GM19193 (cell line): ENCODE measurements around the gene POLR2A.
A peak's percentile ranks its signal among the peaks of the same experiment; 100 is the strongest.
"Not testable (repeated sequence)": the region's sequence is repeated elsewhere in the genome, so short reads cannot be mapped to it uniquely, and the experiment has no call there.

ENCODE experiments used
- POLR2A ChIP-seq: IDR thresholded peaks from 4 replicates; pipeline ENCODE4 v1.6.1; 2011; ENCODE audit not compliant: insufficient read depth, insufficient read length; ENCODE audit errors: extremely low read depth

POLR2A gene

DNA sequence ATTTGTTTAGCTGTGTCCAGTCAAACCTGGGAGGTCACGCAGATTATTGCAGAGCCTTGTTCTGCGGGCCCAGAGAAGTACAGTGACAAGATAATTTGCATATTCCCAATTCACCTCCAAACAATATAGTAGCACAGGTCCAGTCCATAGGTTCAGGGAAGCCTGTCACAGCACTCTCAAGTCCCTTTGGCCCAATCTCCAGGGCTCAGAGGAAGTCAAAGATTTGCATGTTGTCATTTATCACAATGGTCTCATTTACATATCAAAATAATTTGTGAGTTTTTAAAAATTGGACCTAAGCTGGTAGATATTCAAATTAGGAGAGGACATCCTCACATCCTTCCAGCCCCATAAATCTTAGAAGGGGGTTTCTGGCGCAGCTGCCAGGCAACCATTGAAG is 16.7 kb upstream of the POLR2A start:
- TF ChIP-seq POLR2A, result no peak

DNA sequence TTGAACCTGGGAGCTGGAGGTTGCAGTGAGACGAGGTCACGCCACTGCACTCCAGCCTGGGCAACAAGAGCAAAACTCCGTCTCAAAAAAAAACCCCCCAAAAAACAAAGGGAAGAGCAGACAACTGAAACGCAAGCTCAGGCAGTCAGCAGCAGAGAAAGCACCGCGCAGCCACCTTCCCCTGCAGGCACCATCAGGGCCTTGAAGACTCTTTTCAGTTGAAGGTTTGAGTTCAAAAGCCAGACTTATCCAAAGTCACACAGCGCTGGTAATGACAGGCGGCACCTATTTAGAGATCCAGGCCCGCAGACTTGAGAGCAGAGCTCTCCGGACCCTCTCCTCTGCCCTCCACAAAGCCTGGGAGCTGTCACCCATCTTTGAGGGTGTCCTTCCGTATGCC is 15.9 kb upstream of the POLR2A start:
- no peak for TF ChIP-seq POLR2A

DNA sequence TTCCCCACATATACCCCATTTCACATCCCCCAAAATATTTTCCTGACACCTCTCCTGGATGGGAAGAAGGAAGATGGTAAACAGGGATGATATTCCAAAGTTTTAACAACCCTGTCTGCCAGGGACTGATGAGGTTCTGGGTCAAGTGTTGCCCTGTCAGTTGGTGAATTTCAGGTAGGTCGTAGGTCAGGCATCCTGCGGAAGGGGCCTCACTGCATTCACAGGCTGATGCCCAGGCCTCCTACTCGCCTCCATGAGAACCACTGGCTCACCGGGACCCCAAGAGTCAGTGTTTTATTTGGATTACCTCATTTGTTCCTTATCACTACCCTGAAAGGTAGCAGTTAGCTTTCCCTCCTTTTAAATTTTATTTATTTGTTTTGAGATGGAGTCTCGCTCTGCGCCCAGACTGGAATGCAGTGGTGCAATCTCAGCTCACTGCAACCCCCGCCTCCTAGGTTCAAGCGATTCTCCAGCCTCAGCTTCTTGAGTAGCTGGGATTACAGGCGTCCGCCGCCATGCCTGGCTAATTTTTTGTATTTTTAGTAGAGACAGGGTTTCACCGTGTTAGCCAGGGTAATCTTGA is 15.3 kb upstream of the POLR2A start:
- no peak for TF ChIP-seq POLR2A

DNA sequence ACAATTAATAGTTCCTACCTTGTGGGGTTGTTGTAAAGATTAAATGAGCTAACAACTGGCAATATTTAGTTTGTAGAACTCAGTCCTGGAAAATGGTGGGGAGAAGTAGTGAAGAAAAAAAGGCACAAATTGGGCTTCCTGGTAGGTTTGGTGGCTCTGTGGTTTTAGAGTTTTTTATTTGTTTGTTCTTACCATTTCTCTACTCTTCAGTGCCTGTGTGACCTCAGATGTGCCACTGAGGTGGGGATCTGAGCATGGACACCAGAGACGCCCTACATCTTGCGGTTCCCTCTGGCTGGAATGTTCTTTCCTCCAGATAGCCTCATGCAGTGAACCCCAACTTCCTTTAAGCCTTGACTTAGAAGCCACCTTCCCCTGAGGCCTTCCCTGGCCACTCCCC is 12.4 kb upstream of the POLR2A start:
- TF ChIP-seq POLR2A, result no peak

DNA sequence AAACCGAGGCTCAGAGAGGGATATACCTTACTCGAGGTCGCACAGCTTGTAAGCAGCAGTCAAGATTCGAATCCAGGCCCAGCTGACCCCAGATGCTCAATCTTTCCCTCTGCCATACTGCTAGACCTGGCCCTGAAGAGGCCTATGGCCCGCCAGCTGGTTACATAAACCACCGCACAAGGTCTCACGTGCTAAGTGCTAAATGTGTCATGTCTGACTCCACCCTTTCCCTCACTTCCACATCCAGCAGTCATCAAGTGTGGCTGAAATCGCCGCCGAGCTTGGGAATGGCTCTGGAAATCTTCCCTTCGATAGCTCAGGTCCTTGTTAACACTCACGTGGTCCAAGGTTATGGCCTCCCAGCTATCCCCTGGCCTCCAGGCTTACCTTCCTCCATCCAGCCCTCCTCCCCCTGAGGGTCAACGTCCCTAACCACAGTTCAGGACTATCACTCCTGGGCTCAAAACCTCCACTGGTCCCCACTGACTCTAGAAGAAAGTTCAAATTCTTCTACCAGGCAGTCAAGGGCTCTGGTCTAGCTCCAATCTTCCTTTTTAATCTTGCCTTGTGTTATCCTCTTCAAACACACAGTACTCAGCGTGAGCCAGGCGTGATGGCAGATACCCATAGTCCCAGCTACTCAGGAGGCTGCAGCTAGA is 8.3 kb upstream of the POLR2A start:
- TF ChIP-seq POLR2A, result no peak

DNA sequence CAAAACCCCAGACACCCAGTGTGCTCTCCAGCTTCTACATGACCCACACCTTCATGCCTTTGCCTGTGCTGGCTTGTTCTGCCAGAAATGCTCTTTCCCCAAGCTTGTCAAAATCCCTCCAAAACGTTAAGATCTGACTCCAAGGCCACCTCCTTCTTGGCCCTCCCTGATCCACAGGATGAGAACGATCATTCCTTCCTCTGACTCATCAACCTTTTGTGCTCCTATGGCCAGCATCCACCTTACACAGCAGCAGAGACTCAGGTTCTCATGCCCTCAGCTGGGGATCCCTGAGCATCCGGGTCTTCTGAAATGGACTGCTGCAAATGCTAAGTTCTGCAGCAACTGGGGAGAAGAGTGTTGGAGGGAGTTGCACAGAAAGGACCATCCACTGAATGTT is 7.7 kb upstream of the POLR2A start:
- no peak for TF ChIP-seq POLR2A

DNA sequence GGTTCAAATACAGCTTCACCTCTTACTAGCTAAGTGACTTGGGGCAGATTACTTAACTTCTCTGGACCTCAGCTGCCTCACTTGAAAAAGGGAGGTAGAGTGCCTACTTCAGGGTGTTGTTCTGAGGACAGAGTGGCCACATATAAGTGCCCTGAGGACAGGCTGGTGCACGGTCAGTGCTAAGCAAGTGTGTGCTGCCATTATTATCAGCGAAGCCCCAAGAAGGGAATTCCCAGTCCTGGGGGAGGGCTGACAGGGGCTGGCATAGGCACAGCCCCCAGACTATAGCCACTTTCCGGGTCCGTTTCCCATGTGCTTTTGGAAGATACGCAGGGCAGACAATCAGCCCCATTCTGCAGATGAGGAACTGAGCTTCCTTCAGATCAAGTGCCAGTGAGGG is 7.2 kb upstream of the POLR2A start:
- TF ChIP-seq POLR2A, result no peak

DNA sequence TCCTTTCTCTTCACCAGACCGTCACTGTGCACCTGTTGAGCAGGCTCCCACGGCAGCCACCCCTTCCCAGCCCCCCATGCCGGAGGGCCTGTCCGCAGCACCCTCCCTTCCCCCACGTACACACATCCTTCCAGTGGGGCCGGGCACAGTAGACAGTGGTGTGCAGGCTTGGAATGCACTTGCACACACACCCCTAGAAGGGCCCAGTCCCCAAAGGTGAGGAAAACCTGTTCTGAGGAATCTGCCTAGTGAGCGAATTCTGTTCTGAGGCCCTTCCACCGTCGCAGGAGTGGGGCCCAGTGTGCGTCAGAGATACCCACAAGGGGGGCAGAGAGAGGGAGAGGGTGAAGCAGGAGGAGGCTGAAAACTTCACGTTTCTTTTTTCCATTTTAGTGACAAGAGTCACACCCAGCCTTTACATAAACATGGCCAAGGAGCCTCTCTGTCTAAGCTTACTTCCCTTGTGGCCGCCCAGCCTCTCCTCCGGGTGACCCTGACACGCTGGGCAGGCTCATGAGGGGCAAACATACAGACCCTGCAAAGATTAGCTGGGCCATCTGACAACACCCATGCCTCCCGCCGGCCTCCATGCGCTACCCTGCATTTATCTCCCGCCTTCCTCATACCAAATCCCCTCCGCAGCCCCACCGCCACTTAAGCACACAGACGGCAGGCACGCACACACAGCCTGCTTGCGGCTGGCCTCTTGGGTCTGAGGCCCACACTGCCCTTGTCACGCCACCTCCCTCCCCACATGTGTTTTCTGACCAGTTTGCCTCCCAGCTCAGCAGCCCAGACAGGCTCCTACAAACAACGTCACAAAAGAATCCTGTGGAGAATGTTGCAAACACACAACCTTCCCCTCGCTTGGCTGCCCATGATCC is 6.5 kb upstream of the POLR2A start:
- no peak for TF ChIP-seq POLR2A

DNA sequence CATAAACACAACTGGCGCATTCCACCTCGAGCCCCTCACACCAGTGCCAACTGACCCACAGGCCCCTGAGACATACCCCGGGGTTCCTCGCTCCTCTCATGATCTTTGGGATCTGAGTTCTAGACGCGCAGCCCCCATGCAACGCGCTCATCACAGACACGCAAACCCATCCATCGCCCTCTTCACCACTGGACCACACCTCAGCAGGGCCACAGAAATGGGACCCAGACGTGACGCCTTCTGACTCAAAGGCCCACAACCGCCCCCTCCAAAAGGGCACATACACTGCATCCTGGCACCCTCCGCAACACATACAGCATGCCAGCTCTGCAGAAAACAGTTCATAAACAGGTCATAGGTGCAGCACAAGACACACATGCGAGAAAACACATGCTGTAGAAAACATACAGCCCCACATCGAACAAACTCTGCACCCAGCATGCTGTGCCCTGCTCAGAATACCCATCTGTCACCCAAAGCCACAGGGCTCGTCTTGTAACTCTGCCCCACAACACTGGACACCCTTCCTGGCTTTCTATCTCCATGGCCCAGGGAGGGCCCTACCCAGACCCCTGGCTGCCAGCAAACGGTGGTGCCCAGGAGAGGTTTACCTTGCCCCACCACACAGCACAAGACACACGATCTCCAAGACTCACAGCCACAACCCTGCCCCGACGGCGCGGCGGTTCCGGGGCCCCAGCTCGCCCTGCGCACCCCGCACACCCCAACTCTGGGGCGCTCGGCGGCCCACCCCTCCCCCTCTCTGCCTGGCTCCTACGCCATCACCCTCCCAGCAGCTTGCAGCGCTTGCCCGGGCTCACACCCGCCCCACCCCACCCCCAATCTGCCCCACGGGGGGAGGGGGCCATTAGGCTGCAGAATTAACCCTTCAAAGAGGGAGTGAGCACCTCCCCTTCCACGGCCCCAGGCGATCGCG is 5.6 kb upstream of the POLR2A start:
- no peak for TF ChIP-seq POLR2A

DNA sequence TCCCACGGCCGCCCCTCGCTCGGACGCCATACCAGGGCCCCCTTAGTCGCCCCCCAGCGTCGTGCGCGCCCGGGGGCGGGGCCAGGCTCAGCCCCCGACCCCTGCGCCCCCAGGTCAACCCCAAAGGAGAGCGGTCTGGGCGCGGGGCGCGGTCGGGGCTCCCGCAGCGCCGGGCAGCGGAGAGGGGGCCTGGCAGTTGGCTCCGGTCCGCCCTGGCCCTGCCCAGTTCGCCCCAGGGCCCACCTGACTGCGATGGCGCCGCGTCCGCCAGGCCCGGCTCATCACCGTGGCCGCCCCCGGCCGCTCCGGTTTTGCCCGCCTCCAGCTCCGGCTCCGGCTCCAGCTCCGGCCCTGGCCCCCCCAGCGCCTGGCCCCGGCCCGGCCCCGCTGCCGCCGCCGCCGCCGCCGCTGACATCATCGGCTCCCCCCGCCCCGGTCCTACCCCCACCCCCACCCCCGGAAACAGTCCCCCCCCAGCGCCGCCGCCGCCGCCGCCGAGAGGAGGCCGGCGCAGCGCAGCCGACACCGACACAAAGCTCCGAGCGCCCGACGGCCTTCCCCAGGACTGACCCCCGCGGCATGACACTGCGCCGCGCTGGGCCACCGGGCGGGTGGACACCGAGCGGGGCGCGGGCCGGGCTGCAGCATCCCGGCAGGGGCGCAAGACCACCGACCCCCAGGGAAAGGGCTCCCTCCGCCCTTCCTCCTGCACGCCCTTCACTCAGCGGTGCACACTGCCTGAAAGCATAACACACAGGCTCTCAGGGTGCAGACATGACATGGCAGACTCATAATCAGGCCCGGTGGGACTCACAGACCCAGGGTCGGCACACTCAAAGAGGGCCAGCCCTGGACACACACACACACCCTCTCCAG is 4.7 kb upstream of the POLR2A start, which contains the start of gene ZBTB4:
ZBTB4 (minus strand) TSS at position 419 of the 876 bp plus-strand sequence. CDS start 12,830 bp downstream, outside the sequence.
- TF ChIP-seq POLR2A, result peak; percentile 55

DNA sequence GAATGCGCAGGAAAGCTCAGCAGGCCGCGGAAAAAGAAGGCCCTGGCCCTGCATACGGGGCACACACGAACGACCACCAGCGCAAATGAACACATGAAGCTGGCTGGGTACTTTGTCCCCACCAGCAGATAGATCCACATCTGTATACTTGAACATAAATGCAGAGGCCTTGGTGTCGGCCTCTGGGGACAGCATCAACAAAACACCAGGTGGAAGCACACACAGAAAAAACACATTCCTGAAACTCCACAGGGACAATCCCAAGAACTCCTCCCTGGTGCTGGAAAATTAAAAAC is 4.1 kb upstream of the POLR2A start:
- no peak for TF ChIP-seq POLR2A

DNA sequence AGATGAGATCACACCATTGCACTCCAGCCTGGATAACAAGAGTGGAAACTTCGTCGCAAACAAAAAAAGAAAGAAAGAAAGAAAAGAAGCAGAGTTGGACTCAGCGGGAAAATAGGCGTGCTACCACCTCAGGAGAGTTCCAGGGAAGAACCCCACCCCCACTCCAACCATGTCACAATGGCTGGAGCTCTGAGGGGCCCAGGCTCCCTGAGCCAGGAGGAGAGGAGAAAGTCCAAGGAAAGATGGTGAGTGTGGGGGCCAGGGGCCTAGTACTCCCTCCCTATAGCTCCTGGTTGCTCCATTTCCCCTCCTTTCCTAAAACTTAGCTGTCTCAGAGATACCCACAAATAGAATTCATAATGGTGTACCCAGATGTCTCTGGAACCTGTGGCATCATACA is 2.9 kb upstream of the POLR2A start, which contains the start of gene SLC35G6:
SLC35G6 (plus strand) TSS at position 172 of the 400 bp plus-strand sequence; CDS start at position 243, 71 bp downstream.
- not testable (repeated sequence) for TF ChIP-seq POLR2A

DNA sequence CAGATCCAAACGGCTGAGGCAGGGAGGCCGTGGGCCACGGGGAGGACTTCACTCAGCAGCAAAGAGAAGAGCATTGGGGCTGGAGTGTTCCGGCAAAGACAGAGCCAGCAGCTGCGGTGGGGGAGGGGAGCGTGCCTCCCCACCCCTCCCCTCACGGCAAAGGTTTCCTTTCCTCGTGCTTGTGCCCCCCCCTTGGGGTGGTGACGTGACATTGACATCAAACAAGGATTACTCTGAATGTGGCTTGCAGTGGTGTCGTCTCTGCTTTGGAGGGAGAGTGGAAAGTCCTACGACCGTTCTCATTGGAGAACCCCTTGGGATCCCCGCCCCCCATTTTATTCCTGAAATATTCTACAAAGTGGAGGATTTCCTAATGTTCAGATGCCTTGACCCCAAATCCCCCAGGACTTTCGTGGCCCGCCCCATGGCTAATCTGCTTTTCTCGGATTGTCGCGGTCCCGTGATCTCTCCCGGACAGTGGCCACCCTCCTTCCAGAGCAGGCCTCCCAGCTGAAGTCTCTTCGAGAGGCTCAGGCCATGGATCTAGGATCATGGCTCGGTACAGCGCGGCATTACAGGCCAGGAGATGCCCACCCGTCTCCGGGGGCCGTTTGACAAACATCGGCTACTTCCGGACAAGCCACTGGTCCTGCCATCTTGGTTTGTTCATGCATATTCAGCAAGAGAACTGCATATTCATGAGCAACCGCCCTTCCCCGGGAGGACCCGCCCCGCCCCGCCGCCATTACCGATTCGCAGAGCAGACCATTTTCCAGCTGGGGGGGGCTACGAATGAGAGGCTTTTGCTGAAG is 705 bp upstream of the POLR2A start:
- TF ChIP-seq POLR2A, result peak; percentile 9
